Measurements from ENCODE around the gene LRP1-AS. TPM values are rescaled to one million over a fixed set of nuclear protein-coding genes. Genes with fewer than 3 reads are reported as not detected.

Gene LRP1-AS
- total RNA-seq, 1 experiment from 2014 or later, result not detected

GRCh38 chr12:57101892-57102695 lies 45.3 kb downstream of the LRP1-AS start:
- Histone ChIP-seq H3K9me2 (ENCODE audit: insufficient read depth) (no peaks in the 10 kb centered on the region), H3K79me2 (ENCODE audit: insufficient read depth, low read length) (no peaks in the 10 kb centered on the region), H3K9ac (ENCODE audit: low read length) (0 out of 2 replicates have a peak overlapping the region, but pooled peaks have one; percentile 6), H3K27me3 (ENCODE audit: insufficient read depth, low read length) (no peaks in the 10 kb centered on the region), H3K4me3 (replicated peaks in 1 of 2; ENCODE audit: low read depth in 1 of 2, low read length in 2 of 2) (no peak overlapping the region), H3K9me3 (ENCODE audit: control insufficient read depth in 1 of 2, insufficient read depth in 1 of 2, low read depth in 1 of 2, low read length in 2 of 2) (no peaks in the 10 kb centered on the region), H2AFZ (ENCODE audit: low read depth, low read length, poor library complexity, severe bottlenecking) (no peak overlapping the region), H4K20me1 (ENCODE audit: insufficient read depth) (no peaks in the 10 kb centered on the region), H3K4me2 (ENCODE audit: low read length) (peak overlapping the region; percentile 48), H3K27ac (ENCODE audit: low read depth, low read length) (peak overlapping the region; percentile 8; the same call in 1 of the 2 replicates), H3K36me3 (ENCODE audit: control insufficient read depth in 1 of 2, insufficient read depth in 2 of 2, low read length in 2 of 2) (peaks cover 0 to 5% of the 10 kb centered on the region in 2 experiments; a peak in 1 of 4 replicates), H3K4me1 (ENCODE audit: control insufficient read depth in 1 of 2, insufficient read depth in 2 of 2, low read length in 2 of 2) (peaks cover 11 to 21% of the 10 kb centered on the region in 2 experiments)
- intact Hi-C loops (cut with micrococcal nuclease), result no loop called here
- ChIA-PET RAD21 (ENCODE audit: low non-redundant PET in 1 of 2, low total read pairs in 2 of 2, uncharacterized antibody in 2 of 2, unreplicated experiment in 2 of 2) (interaction anchor here in 1 of 2 experiments (0.5 kb wide), 1 partner anchor 10 kb away, joined by 3 read pairs; no protein-coding TSS in a partner anchor), POLR2A (interaction anchor here (0.6 to 1.2 kb wide), 2 partner anchors 9 to 13 kb away, joined by 3 to 5 read pairs; partner anchors contain the start of genes NAB2 and STAT6), CTCF (interaction anchor here (1.6 kb wide), 1 partner anchor 8 kb away, joined by 6 read pairs; no protein-coding TSS in a partner anchor)
- no peak for DNase-seq (ENCODE audit: low read depth, low spot score)
- BruUV-seq (replicated peaks), result no TSS peak
- ATAC-seq, result peak; percentile 34
- TF ChIP-seq EGR1 (IDR thresholded peaks at IDR 0.05; ENCODE audit: low read depth) (no peak), POLR2AphosphoS5 (IDR thresholded peaks at IDR 0.05; ENCODE audit: low read depth, low read length) (no peak), TCF7L2 (IDR thresholded peaks at IDR 0.05; ENCODE audit: borderline replicate concordance, extremely low read depth, insufficient read depth, insufficient read length) (no peak), JUND (IDR thresholded peaks at IDR 0.05) (no peak; the same call in 1 of the 2 replicates), CBX3 (IDR thresholded peaks at IDR 0.05; ENCODE audit: low read depth) (no peak), ELF1 (IDR thresholded peaks at IDR 0.05; ENCODE audit: borderline replicate concordance, low read depth) (no peak), EZH2 (IDR thresholded peaks at IDR 0.05) (no peak), SRF (IDR thresholded peaks at IDR 0.05; ENCODE audit: low read depth) (no peak), FOSL1 (IDR thresholded peaks at IDR 0.05; ENCODE audit: low read depth) (no peak), POLR2A (IDR thresholded peaks at IDR 0.05; ENCODE audit: borderline replicate concordance, extremely low read depth, insufficient read depth, insufficient read length) (no peak), CEBPB (IDR thresholded peaks at IDR 0.05; ENCODE audit: low read depth) (no peak), ATF3 (IDR thresholded peaks at IDR 0.05) (no peak), ZBTB33 (IDR thresholded peaks at IDR 0.05; ENCODE audit: extremely low read depth, insufficient replicate concordance, low read length) (no peak), EZH2phosphoT487 (IDR thresholded peaks at IDR 0.05; ENCODE audit: borderline replicate concordance) (no peak), ZFX (IDR thresholded peaks at IDR 0.05) (no peak), SP1 (IDR thresholded peaks at IDR 0.05; ENCODE audit: low read depth) (no peak; the same call in 1 of the 2 replicates), SIN3A (IDR thresholded peaks at IDR 0.05; ENCODE audit: low read depth) (no peak)
- TF ChIP-seq, protein P1, sequence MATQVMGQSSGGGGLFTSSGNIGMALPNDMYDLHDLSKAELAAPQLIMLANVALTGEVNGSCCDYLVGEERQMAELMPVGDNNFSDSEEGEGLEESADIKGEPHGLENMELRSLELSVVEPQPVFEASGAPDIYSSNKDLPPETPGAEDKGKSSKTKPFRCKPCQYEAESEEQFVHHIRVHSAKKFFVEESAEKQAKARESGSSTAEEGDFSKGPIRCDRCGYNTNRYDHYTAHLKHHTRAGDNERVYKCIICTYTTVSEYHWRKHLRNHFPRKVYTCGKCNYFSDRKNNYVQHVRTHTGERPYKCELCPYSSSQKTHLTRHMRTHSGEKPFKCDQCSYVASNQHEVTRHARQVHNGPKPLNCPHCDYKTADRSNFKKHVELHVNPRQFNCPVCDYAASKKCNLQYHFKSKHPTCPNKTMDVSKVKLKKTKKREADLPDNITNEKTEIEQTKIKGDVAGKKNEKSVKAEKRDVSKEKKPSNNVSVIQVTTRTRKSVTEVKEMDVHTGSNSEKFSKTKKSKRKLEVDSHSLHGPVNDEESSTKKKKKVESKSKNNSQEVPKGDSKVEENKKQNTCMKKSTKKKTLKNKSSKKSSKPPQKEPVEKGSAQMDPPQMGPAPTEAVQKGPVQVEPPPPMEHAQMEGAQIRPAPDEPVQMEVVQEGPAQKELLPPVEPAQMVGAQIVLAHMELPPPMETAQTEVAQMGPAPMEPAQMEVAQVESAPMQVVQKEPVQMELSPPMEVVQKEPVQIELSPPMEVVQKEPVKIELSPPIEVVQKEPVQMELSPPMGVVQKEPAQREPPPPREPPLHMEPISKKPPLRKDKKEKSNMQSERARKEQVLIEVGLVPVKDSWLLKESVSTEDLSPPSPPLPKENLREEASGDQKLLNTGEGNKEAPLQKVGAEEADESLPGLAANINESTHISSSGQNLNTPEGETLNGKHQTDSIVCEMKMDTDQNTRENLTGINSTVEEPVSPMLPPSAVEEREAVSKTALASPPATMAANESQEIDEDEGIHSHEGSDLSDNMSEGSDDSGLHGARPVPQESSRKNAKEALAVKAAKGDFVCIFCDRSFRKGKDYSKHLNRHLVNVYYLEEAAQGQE (IDR thresholded peaks at IDR 0.05; ENCODE audit: low read depth), result no peak
- TF ChIP-seq, protein P2, sequence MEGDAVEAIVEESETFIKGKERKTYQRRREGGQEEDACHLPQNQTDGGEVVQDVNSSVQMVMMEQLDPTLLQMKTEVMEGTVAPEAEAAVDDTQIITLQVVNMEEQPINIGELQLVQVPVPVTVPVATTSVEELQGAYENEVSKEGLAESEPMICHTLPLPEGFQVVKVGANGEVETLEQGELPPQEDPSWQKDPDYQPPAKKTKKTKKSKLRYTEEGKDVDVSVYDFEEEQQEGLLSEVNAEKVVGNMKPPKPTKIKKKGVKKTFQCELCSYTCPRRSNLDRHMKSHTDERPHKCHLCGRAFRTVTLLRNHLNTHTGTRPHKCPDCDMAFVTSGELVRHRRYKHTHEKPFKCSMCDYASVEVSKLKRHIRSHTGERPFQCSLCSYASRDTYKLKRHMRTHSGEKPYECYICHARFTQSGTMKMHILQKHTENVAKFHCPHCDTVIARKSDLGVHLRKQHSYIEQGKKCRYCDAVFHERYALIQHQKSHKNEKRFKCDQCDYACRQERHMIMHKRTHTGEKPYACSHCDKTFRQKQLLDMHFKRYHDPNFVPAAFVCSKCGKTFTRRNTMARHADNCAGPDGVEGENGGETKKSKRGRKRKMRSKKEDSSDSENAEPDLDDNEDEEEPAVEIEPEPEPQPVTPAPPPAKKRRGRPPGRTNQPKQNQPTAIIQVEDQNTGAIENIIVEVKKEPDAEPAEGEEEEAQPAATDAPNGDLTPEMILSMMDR (IDR thresholded peaks at IDR 0.05 in 2 of 3, conservative IDR thresholded peaks at IDR 0.05 in 1 of 3; ENCODE audit: borderline replicate concordance in 1 of 3, insufficient read depth in 1 of 3, low read depth in 2 of 3, low read length in 2 of 3), result no peak

Data from HCT116 (cell line).